GM12875 (cell line): ENCODE data around the gene KMT2C.
"Not testable (repeated sequence)": the region's sequence is repeated elsewhere in the genome, so short reads cannot be mapped to it uniquely, and the experiment has no call there.

ENCODE experiments used
- H3K4me3 ChIP-seq: one replicate; pipeline ENCODE4 v1.5.1; 2011; ENCODE audit warnings: low read depth, low read length, control low read depth
- TF ChIP-seq, protein P1 (sequence below): IDR thresholded peaks from 2 replicates; pipeline ENCODE4 v1.5.1; 2011; ENCODE audit warnings: low read depth, mild to moderate bottlenecking, control low read depth, inconsistent platforms, low read length, moderate library complexity, borderline replicate concordance; ENCODE audit not compliant: insufficient read depth

Gene KMT2C

DNA sequence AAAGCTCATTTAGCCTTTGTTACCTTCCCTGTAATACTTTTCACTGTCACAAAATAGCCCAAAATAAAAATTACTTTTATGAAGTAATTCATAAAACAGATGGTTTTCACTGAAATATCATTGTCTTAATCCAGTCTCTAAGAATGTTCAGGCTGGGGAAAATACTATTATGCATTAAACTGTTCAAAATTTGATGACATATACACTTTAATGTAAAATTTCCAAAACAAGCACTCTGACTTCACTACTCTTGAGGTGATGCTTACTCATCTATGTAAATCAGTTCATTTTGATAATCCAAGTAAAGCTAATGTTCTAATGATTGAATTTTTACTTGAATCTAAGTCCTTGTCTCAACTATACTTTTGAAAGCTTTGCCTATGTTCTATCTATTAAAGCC, 127.9 kb downstream of the KMT2C start:
- H3K4me3 ChIP-seq = no peak overlapping the region
- TF ChIP-seq, protein P1, sequence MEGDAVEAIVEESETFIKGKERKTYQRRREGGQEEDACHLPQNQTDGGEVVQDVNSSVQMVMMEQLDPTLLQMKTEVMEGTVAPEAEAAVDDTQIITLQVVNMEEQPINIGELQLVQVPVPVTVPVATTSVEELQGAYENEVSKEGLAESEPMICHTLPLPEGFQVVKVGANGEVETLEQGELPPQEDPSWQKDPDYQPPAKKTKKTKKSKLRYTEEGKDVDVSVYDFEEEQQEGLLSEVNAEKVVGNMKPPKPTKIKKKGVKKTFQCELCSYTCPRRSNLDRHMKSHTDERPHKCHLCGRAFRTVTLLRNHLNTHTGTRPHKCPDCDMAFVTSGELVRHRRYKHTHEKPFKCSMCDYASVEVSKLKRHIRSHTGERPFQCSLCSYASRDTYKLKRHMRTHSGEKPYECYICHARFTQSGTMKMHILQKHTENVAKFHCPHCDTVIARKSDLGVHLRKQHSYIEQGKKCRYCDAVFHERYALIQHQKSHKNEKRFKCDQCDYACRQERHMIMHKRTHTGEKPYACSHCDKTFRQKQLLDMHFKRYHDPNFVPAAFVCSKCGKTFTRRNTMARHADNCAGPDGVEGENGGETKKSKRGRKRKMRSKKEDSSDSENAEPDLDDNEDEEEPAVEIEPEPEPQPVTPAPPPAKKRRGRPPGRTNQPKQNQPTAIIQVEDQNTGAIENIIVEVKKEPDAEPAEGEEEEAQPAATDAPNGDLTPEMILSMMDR = no peak

DNA sequence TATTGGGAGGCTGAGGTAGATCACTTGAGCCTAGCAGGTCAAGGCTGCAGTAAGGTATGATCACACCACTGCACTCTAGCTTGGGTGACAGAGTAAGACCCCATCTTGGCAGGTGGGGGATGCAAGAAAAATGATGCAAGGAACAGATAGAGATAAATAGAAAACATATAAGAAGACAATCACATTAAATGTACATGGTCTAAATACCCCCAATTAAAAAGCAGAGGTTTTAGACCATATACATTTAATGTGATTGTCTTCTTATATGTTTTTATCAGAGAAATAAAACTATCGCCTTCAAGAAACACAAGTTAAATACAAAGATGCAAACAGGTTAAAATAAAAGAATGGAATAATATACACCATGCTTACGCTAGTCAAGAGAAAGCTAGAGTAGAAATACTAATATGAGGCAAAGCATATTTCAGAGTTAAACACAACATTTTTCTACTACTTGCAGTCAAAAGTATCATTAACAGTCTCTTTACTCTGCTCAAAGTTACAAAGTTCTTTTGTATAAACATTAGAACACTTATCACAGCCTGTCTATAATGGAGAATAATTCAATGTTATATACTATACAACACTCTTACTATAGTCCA, 136.2 kb downstream of the KMT2C start:
- not testable (repeated sequence) for H3K4me3 ChIP-seq

DNA sequence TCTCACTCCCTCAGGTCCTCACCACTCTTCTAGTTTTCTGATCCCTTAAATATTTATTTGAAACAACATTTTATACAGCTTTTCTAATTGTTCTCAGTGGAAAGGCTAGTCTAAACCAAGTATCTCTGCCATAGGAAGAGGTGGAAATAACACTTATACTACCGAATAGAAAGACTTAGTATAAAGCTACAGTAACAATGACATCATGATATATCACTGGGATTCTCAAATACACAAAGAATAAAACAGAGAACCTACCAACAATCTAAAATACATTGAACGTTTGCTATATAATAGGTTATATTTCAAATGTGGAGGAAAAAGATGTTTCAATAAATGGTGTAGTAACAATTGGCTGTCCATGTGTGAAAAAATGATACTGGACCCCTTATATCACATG, 142.9 kb downstream of the KMT2C start:
- TF ChIP-seq, protein P1 = no peak
- H3K4me3 ChIP-seq = no peak overlapping the region

DNA sequence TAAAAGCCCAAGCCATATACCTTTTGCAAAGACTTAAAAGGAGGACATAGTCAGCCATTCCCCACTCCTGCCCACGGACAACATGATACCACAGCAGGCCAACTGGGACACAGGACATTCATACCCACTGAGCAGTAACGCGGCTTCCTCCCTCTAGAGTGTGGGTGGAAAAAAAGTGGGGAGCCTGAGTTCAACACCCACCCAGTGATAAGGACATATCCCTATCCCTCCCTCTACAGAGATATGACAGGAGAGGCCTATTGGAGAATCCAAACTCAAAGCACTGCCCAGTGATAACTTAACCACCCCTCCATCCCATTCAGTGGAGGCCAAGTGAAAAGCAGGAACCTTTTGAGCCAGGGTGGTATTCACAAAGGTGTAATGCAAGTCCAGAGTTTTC, 148.8 kb downstream of the KMT2C start:
- H3K4me3 ChIP-seq = not testable (repeated sequence)

DNA sequence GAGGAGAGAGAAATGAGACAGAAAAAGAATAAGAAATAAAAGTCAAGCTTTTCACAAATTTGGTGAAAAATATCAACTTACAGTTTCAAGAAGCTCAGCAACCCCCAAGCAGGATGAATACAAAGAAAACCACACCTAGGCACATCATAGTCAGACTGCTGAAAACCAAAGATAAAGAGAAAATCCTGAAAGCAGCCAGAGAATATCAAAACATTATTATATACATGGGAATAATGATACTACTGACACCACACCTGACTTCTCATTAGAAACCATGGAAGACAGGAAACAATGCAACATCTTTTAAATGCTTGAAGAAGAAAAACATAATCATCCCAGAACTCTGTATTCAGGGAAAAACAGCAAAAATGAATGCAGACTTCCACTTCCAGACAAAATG, 149.6 kb downstream of the KMT2C start:
- not testable (repeated sequence) for H3K4me3 ChIP-seq

DNA sequence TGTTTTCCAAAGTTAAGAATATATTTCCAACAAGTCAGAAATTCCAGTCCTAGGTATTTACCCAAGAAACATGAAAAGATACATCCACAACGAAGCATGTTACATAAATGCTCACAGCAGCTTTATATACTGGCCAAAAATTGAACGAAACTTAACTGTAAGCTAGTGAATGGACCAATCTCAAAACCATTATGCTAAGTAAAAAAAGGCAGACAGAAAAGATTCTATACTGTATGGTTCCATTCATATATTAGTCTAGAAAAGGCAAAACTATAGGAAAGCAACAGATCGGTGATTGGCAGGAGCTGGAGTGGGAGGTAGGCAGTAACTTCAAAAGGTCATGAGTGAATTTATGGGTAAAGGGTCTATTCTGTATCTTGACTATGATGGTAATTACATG, 150.8 kb downstream of the KMT2C start:
- not testable (repeated sequence) for H3K4me3 ChIP-seq

DNA sequence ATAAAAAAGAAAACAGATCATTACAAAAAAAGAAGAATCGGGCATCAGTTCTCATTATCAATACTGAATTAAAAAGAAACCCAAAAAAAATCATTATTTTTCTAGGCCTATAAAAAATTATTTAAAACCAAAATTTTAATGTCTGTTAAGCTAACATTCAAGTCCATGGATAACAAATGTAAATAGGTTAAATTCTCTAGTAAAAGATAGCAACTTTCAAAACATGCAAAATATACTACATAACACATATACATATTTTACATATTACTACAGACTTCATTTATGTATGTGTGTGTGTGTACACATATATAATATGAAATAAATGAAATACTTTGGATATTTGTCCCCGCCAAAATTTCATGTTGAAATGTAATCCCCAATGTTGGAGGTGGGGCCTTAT, 158.1 kb downstream of the KMT2C start:
- H3K4me3 ChIP-seq = not testable (repeated sequence)

DNA sequence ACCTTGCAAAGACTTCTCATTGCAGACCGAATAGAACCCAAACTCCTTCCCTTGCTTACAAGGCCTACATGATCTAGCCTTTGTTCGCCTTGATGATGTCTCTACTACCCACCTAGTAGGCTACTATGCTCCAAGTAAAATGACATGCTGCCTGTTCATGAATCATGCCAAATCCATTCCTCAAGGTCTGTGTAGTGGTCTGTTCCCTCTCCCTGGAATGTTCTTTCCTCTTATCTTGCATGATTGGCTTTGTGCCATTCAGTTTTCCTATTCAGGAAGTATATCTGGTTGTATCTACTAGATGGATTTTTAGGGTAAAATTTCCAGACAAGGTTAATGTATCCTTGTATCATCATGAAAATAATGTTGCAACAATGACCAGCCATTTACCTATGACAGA, 165.4 kb downstream of the KMT2C start:
- H3K4me3 ChIP-seq = not testable (repeated sequence)

DNA sequence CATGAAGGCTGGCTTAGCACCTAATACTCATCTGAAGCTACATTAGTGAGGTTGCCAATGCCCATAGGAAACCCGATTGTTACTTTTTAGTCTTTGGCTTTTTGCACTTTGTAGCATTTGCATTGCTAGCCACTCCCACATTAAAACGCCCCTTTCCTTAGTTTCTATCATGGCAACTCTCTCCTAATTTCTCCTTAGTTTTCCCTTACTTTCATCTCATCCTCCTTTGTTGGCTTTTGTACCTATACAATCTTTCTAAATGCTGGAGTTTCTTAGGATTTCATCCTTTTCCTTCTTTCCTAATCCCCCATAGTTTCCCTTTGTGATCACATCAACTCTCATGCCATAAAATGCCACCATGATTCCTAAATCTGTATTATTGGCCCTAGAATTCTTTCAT, 168.9 kb downstream of the KMT2C start:
- H3K4me3 ChIP-seq = not testable (repeated sequence)

DNA sequence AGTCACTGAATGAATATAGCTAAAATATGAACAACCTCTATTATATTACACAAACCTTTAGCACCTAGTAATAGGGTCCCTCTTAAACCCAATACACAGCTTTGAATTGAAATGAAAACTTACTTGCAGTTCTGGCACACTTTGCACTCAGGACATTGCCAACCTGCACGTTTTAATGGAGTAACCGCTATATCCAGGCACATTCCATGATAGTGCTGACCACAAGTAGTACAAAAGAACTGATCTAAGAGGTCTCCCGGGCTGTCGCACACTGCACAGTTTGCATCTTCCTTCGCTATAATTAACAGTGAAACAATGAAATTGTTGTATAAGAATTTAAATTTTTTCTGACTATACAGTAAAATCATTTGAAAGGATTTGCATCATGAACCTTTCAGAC, 170.9 kb downstream of the KMT2C start:
- not testable (repeated sequence) for H3K4me3 ChIP-seq

DNA sequence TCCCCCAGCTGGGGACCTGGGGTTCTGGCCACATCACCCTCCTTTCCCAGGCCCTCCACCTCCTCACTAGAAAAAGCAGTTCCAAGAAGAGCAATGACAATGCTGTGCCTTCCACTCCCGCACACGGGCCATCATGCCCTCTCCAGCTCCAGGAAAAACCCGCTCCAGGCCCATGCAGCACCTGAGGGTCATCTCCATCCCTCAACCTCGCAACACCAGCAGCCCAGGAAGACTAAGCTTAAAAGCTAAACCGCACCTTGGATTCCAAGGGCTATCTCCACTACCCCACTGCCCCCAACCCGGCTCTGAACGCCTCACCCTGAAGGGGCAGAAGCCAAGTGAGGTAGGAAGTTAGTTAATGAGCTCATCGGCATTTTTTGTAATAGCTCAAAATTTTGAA, 173.7 kb downstream of the KMT2C start:
- not testable (repeated sequence) for H3K4me3 ChIP-seq

DNA sequence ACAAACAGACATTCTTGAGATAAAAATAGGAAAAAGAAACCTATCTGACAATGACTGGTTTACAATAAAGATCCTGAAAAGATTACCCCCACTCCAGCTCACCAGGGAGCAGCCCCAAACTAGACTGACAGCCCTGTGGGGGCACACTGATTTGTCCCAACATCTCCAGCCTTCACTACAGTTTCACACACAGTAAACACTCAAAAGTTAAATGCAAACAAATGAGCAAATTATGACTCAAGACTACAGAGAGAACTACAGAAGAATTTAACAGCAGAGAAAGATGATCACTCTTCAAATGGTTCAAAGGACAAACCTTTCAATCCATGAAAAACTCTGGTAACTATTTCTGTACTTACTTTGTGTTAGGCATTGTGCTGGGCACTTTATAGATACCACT, 176.2 kb downstream of the KMT2C start:
- H3K4me3 ChIP-seq = not testable (repeated sequence)

DNA sequence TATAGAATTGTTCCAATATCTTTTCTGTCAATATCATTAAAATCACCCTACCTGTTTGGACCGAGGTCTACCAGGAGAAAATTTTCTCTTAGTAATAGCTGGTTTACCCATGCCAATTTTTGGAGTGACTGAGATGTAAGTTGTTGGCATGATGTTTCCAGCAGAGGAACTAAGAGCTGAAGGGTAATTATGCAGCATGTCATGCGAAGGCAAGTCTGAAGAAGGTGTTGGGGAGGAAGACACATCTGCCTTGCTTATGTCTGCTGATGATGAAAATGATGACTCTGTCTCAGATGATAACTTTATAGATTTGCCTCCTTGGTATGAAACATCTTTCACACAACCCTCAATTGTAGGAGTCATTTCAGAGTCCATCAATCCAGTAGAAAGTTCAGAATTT, 188.0 kb downstream of the KMT2C start:
- not testable (repeated sequence) for H3K4me3 ChIP-seq

DNA sequence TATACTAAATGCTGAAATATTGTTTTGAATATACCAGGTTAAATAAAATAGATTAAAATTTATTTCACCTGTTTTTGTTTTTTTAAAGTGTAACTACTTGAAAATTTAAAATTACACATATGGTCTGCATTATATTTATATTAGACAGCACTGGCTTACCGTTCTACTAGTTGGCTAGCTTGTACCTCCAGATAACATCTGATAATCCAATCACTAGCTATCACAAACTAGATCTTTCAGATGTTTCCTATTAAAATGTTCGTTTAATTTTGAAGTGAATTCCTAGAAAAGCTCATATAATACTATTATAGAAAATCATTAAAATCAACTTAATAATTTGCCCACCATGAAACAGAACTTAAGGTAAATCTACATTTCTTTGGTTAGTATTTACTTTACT, 190.4 kb downstream of the KMT2C start:
- not testable (repeated sequence) for H3K4me3 ChIP-seq

DNA sequence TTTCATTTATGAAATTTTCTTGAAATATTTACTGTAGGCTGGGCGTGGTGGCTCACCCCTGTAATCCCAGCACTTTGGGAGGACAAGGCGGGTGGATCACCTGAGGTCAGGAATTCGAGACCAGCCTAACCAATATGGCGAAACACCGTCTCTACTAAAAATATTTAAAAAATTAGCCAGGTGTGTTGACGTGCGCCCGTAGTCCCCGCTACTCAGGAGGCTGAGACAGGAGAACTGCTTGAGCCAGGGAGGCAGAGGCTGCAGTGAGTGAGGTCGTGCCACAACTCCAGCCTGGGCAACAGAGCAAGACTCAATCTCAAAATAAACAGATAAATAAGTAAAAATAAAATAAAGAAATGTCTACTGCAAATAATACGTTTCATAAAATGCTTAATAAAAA, 192.3 kb downstream of the KMT2C start:
- not testable (repeated sequence) for H3K4me3 ChIP-seq

DNA sequence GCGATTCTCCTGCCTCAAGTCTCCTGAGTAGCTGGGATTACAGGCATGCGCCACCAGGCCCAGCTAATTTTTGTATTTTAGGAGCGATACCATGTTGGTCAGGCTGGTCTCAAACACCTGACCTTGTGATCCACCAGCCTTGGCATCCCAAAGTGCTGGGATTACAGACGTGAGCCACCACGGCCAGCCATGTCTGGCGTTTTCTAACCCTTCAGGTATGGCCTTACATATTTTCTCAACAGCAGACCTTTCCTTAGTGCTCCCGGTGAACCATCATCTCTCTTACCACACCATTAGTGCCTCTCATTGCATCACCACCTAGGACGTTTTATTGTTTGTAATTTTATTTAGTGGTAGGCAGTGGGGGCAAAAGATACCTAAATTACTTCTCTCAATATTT, 194.5 kb downstream of the KMT2C start:
- H3K4me3 ChIP-seq = not testable (repeated sequence)

DNA sequence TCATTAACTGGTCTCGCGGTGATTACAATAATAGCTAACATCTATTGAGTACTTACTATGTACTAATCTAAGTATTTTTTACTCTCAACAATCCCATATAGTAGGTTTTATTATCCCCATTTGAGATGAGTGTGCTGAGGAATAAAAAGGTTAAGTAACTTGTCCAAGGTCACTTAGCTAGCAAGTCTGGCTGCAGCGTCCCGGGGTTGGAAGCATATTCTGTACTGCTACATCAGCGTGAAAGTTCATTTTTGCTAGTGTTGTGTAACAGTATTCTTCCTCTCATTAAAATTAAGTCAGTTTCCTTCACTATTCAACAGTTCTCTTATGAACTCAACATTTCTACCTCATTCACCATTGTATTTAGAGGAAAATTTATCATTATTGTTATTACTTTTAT, 199.5 kb downstream of the KMT2C start:
- H3K4me3 ChIP-seq = not testable (repeated sequence)

DNA sequence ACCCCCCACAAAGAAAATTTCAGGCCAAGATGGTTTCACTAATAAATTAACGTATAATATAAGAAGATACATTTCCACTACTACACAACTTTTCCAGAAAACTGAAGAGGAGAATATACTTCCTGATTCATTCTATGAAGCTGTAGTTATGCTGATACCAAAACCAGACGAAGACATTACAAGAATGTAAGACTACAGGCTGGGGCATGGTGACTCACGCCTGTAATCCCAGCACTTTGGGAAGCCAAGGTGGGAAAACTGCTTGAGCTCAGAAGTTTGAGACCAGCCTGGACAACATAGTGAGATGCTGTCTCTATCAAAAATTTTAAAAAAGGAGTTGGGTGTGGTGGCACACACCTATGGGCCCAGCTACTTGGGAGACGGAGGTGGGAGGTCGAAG, 201.4 kb downstream of the KMT2C start:
- H3K4me3 ChIP-seq = not testable (repeated sequence)
